ENCODE results near the gene KIF13A.

DNA sequence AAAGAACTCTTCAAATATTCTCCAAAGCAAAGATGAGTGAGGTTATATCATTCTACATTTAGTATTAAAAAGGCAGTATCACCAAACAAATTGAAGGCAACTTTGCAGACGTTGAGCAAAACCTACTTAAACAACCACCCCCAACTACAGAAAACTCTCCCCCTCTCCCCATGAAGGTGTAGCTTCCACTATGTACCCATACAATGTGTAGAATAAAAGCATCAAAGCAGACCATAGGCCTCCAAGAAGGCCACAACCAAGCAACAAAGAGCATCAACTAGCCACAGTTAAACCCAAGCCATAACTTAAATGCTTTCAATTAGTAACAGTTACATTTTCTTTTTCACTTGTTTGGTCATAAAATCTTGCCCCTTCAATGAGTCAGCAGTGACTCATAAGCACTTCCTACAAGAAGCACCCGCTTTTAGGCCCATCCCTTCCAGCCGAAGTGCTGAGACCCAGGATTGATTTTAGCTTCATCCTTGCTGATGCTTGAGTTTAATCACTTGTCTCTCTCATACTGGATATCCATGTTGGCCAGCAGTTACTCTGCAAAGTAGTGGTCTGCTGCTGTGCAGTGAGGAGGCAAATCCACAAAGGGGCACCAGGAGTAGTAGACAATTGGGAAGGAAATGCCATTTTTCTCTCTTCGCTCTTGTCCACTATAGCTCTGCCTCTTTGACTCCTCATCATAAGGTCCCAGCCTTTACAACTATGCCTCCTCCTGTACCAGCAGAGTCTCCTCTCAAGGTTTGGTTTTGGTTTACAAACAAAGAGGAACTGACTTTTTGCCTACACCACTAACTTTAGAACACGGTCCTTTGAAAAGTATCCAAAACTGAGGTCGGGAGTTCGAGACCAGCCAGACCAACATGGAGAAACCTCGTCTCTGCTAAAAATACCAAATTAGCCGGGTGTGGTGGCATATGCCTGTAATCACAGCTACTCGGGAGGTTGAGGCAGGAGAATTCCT lies 272.3 kb downstream of the KIF13A start:
- TF ChIP-seq POLR2AphosphoS5 (IDR thresholded peaks at IDR 0.05; ENCODE audit: borderline replicate concordance, low read depth, low read length): no peak
- TF ChIP-seq EZH2 (IDR thresholded peaks at IDR 0.05): no peak

Data from SK-N-MC (cell line).